ENCODE data around the gene ING3.

DNA sequence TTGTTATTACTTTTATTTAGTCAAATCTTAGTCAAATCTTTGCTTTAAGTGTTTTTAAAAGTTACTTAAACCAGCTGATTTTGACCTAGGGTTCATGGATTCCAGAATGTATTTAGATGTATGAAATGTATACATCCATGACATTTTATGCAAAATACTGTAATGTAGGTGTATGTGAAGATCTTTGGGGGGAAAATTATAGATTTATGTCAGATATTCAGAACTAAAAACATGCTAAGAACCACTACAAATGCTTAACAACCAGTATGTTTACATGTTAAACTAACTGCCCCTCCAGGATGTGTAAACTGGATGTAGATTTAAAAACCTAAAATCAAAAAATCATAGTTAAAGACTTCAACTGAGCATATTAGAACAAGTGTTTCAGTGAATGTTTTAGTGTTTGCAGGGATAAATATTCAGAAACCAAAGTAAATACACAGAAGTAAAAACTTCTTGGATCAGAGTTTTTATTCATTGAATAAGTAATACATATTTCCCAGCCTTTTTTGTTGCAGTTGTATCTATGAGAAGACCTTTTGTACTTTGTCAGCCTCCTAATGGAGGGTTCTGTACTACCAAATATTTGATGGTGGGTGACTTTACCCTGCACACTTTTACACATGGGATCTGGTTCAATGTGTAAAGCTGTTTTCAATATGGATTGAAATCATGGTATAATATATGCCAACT is 41.8 kb downstream of the ING3 start:
- TF ChIP-seq, protein P1, sequence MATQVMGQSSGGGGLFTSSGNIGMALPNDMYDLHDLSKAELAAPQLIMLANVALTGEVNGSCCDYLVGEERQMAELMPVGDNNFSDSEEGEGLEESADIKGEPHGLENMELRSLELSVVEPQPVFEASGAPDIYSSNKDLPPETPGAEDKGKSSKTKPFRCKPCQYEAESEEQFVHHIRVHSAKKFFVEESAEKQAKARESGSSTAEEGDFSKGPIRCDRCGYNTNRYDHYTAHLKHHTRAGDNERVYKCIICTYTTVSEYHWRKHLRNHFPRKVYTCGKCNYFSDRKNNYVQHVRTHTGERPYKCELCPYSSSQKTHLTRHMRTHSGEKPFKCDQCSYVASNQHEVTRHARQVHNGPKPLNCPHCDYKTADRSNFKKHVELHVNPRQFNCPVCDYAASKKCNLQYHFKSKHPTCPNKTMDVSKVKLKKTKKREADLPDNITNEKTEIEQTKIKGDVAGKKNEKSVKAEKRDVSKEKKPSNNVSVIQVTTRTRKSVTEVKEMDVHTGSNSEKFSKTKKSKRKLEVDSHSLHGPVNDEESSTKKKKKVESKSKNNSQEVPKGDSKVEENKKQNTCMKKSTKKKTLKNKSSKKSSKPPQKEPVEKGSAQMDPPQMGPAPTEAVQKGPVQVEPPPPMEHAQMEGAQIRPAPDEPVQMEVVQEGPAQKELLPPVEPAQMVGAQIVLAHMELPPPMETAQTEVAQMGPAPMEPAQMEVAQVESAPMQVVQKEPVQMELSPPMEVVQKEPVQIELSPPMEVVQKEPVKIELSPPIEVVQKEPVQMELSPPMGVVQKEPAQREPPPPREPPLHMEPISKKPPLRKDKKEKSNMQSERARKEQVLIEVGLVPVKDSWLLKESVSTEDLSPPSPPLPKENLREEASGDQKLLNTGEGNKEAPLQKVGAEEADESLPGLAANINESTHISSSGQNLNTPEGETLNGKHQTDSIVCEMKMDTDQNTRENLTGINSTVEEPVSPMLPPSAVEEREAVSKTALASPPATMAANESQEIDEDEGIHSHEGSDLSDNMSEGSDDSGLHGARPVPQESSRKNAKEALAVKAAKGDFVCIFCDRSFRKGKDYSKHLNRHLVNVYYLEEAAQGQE (IDR thresholded peaks at IDR 0.05; ENCODE audit: borderline replicate concordance): no peak
- TF ChIP-seq, protein P2, sequence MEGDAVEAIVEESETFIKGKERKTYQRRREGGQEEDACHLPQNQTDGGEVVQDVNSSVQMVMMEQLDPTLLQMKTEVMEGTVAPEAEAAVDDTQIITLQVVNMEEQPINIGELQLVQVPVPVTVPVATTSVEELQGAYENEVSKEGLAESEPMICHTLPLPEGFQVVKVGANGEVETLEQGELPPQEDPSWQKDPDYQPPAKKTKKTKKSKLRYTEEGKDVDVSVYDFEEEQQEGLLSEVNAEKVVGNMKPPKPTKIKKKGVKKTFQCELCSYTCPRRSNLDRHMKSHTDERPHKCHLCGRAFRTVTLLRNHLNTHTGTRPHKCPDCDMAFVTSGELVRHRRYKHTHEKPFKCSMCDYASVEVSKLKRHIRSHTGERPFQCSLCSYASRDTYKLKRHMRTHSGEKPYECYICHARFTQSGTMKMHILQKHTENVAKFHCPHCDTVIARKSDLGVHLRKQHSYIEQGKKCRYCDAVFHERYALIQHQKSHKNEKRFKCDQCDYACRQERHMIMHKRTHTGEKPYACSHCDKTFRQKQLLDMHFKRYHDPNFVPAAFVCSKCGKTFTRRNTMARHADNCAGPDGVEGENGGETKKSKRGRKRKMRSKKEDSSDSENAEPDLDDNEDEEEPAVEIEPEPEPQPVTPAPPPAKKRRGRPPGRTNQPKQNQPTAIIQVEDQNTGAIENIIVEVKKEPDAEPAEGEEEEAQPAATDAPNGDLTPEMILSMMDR (IDR thresholded peaks at IDR 0.05; ENCODE audit: poor library complexity, severe bottlenecking): no peak

Measured in neural cell (in vitro differentiated cells).